Mesendoderm (in vitro differentiated cells): ENCODE data around the gene VOPP1.

Experiments used
- DNase-seq: peaks from one replicate; pipeline ENCODE4 v3.0.0; 2013
- H2AK5ac ChIP-seq: 2 replicates; pipeline ENCODE4 v1.6.1; 2013; ENCODE audit warnings: low read length, inconsistent platforms
- H2BK120ac ChIP-seq: 2 replicates; pipeline ENCODE4 v1.6.1; 2013; ENCODE audit warnings: low read depth, mild to moderate bottlenecking, low read length, moderate library complexity, mixed read lengths
- H2BK15ac ChIP-seq: replicated peaks from 2 replicates; pipeline ENCODE4 v1.6.1; 2013; ENCODE audit warnings: low read depth, mild to moderate bottlenecking, moderate library complexity
- H2BK5ac ChIP-seq: 2 replicates; pipeline ENCODE4 v1.6.1; 2013; ENCODE audit warnings: low read length, inconsistent platforms
- H3K18ac ChIP-seq: 2 replicates; pipeline ENCODE4 v1.6.1; 2013; ENCODE audit warnings: mild to moderate bottlenecking, low read length, mixed read lengths
- H3K23ac ChIP-seq: one replicate; pipeline ENCODE4 v1.6.1; 2013; ENCODE audit warnings: low read length
- H3K27ac ChIP-seq: 2 replicates; pipeline ENCODE4 v1.5.1; 2013; ENCODE audit warnings: low read depth, mild to moderate bottlenecking, inconsistent platforms, low read length, moderate library complexity
- H3K27me3 ChIP-seq: 2 replicates; pipeline ENCODE4 v1.6.1; 2013; ENCODE audit warnings: low read length, control low read depth, mild to moderate bottlenecking, inconsistent platforms; ENCODE audit not compliant: insufficient read depth, poor library complexity
- H3K36me3 ChIP-seq: 2 replicates; pipeline ENCODE4 v1.6.1; 2013; ENCODE audit warnings: low read length, inconsistent platforms; ENCODE audit not compliant: control insufficient read depth, insufficient read depth
- H3K4ac ChIP-seq: one replicate; pipeline ENCODE4 v1.6.1; 2013; ENCODE audit warnings: low read depth, mild to moderate bottlenecking, low read length, moderate library complexity
- H3K4me1 ChIP-seq: 2 replicates; pipeline ENCODE4 v1.6.1; 2013; ENCODE audit warnings: low read depth, low read length, inconsistent platforms; ENCODE audit not compliant: control insufficient read depth
- H3K4me2 ChIP-seq: 2 replicates; pipeline ENCODE4 v1.6.1; 2013; ENCODE audit warnings: low read length
- H3K4me3 ChIP-seq: 2 replicates; pipeline ENCODE4 v1.5.1; 2013; ENCODE audit warnings: mild to moderate bottlenecking, low read length
- H3K56ac ChIP-seq: one replicate; pipeline ENCODE4 v1.6.1; 2013; ENCODE audit warnings: low read length
- H3K79me1 ChIP-seq: 2 replicates; pipeline ENCODE4 v1.6.1; 2013; ENCODE audit warnings: low read length, inconsistent platforms
- H3K79me2 ChIP-seq: 2 replicates; pipeline ENCODE4 v1.6.1; 2013; ENCODE audit warnings: mild to moderate bottlenecking, low read length; ENCODE audit not compliant: control insufficient read depth, insufficient read depth
- H3K9ac ChIP-seq: 2 replicates; pipeline ENCODE4 v1.6.1; 2013; ENCODE audit warnings: low read length, inconsistent platforms
- H4K5ac ChIP-seq: one replicate; pipeline ENCODE4 v1.6.1; 2013; ENCODE audit warnings: low read length
- H4K8ac ChIP-seq: one replicate; pipeline ENCODE4 v1.6.1; 2013; ENCODE audit warnings: low read depth, mild to moderate bottlenecking, control low read depth, low read length, moderate library complexity
- WGBS: extraction: QIAGEN DNeasy Blood & Tissue Kit; methylation state at CpG from one replicate; pipeline ENCODE4 v1.1.7; 2013; ENCODE audit warnings: low lambda C conversion rate, missing lambda C conversion rate; ENCODE audit not compliant: insufficient coverage; ENCODE audit errors: extremely low coverage; 5-methylcytosine and 5-hydroxymethylcytosine counted together

Gene VOPP1

DNA sequence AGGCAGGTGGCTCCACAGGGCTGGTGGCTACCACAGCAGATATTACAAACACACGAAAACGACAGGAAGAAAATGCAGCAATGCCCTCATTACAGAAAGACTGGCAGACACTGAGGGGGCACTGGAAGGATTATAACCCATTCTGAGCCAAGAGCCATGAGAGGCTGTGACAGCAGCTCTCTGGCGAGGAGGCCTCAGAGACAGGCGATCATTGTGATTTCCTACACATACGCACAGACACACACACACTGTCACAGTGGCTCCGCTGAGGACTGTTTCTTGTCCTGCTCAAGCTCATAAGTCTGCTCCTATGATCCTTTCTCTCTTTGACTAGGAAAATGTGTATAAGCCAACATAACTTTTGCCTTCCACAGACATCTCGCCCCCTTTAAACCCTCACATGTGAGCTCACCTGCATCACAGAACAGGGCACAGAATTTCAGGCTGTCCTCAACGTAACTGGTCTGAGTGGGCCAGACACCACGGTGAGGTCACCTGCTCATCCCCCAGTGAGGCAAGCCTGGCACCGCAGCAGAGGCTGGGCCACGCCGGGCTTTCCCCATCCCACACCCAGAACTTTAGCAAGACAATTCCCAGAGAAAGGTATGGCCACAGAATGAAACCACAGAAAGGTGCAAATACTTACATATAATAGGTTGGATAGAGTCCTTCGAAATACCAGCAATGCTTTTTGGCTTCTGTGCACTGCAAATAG, 51.7 kb downstream of the VOPP1 start:
- Histone ChIP-seq H3K79me1 (peaks cover 16% of the 10 kb centered on the region), H3K23ac (no peak overlapping the region), H2BK5ac (no peak overlapping the region), H4K5ac (no peak overlapping the region), H2BK120ac (no peak overlapping the region), H3K27ac (no peak overlapping the region), H3K9ac (no peak overlapping the region), H3K4me1 (no peaks in the 10 kb centered on the region), H3K56ac (no peak overlapping the region), H3K4ac (no peak overlapping the region), H2AK5ac (no peak overlapping the region), H4K8ac (no peak overlapping the region), H3K36me3 (no peaks in the 10 kb centered on the region), H3K27me3 (no peaks in the 10 kb centered on the region), H3K4me2 (no peak overlapping the region), H3K18ac (no peak overlapping the region), H2BK15ac (no peak overlapping the region), H3K79me2 (peaks cover 11% of the 10 kb centered on the region), H3K4me3 (no peak overlapping the region)
- WGBS = no CpG with 5 or more reads among the region's 13 CpGs
- DNase-seq = no peak

DNA sequence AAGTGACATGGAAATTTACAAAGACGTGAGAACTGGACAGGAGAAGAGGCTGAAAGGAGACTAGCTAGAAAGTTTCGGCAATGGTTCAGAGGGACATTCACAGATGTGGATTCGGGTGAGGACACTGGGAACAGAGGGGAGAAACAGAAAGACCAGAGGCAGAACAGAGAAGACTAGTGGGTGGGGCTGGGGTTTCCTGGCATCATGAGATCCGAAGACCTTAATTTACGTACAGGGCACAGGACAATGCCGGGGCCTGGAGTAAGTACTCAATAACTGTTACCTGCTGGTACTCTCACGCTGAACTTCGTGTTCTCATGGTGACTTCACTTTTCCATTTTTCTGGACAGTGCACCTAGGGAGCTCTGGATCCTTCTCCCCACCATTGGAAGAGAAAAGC, 53.5 kb downstream of the VOPP1 start:
- Histone ChIP-seq H3K27ac (no peak overlapping the region), H3K79me2 (peaks cover 3% of the 10 kb centered on the region), H3K23ac (no peak overlapping the region), H3K56ac (no peak overlapping the region), H3K4me2 (no peak overlapping the region), H4K8ac (no peak overlapping the region), H2BK15ac (no peak overlapping the region), H2AK5ac (no peak overlapping the region), H4K5ac (no peak overlapping the region), H2BK120ac (no peak overlapping the region), H3K79me1 (peaks cover 10% of the 10 kb centered on the region), H3K18ac (no peak overlapping the region), H3K9ac (no peak overlapping the region), H3K36me3 (no peaks in the 10 kb centered on the region), H2BK5ac (no peak overlapping the region), H3K4me3 (no peak overlapping the region), H3K27me3 (no peaks in the 10 kb centered on the region), H3K4me1 (no peaks in the 10 kb centered on the region), H3K4ac (no peak overlapping the region)
- no CpG with 5 or more reads among the region's 8 CpGs for WGBS
- DNase-seq = no peak

DNA sequence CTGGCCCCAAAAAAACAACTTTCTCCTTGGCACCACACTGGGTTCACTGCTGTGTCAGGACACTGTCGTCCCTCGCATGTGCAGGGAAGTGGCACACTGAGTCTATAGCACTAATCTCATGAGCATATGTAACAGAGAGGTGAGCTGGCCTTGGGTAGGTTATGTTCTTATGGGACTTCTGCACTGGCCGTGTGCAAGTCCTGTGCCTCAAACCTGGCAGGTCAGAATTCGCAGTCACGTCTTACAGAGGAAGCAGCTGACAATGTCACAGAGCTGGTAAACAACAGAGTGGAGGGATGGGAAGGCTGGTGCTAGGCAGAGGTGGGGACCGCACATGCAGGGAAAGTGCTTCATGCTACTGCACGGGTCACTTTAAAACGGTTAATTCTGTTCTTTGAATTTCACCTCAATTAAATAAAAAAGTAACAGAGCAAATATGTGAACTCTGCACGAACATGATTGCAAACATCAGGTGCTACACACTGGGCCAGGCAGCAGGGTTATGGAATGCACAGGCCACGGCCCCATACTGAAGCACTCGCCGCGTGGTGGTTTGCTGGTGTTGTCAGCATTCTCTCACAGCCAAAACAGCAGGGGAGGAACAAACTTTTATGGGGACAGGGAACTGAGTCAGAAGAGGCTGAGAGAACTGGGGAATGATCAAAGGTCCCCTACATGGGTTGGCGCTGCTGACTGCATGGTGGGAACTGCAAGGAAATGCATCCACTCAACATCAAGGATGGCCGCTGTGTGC, 54.2 kb downstream of the VOPP1 start:
- H3K27me3 ChIP-seq = no peaks in the 10 kb centered on the region
- no peaks in the 10 kb centered on the region for H3K36me3 ChIP-seq
- no peak overlapping the region for H2AK5ac ChIP-seq
- no peak overlapping the region for H3K18ac ChIP-seq
- no peak overlapping the region for H3K23ac ChIP-seq
- no peak overlapping the region for H3K56ac ChIP-seq
- H3K4ac ChIP-seq = no peak overlapping the region
- peaks cover 2% of the 10 kb centered on the region for H3K79me2 ChIP-seq
- no peak overlapping the region for H4K8ac ChIP-seq
- no CpG with 5 or more reads among the region's 15 CpGs for WGBS
- no peak overlapping the region for H4K5ac ChIP-seq
- DNase-seq = no peak
- peaks cover 9% of the 10 kb centered on the region for H3K79me1 ChIP-seq
- H2BK120ac ChIP-seq = no peak overlapping the region
- no peak overlapping the region for H3K27ac ChIP-seq
- no peak overlapping the region for H3K4me2 ChIP-seq
- H2BK5ac ChIP-seq = no peak overlapping the region
- H2BK15ac ChIP-seq = no peak overlapping the region
- H3K9ac ChIP-seq = no peak overlapping the region
- no peaks in the 10 kb centered on the region for H3K4me1 ChIP-seq
- no peak overlapping the region for H3K4me3 ChIP-seq

DNA sequence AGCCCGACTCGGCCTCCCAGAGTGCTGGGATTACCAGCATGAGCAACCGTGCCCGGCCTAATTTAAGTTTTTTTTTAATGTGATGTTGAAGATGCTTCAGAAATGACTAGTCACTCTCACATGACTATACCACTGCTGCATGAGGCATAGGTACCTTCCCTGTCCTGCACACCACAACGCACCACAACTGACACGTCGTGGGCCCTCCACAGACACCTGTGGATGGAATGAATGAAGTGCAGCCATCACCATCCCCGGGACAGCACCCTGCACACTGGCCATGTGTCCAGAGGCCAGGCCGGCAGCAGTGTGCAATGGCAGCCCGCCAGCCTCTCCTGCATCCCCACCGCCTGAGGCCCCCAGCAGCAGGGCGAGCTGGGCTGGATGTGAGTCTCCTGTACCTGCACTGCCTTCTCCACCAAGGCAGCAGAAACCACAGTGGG, 55.1 kb downstream of the VOPP1 start:
- H3K79me1 ChIP-seq = peaks cover 8% of the 10 kb centered on the region
- no peak overlapping the region for H3K4me2 ChIP-seq
- no peak overlapping the region for H3K23ac ChIP-seq
- H3K4me3 ChIP-seq = no peak overlapping the region
- DNase-seq = no peak
- no peak overlapping the region for H2AK5ac ChIP-seq
- no peak overlapping the region for H2BK15ac ChIP-seq
- no CpG with 5 or more reads among the region's 12 CpGs for WGBS
- H3K79me2 ChIP-seq = no peaks in the 10 kb centered on the region
- H3K18ac ChIP-seq = no peak overlapping the region
- H4K8ac ChIP-seq = no peak overlapping the region
- H3K9ac ChIP-seq = no peak overlapping the region
- no peak overlapping the region for H3K27ac ChIP-seq
- no peak overlapping the region for H3K4ac ChIP-seq
- H3K56ac ChIP-seq = no peak overlapping the region
- no peak overlapping the region for H2BK5ac ChIP-seq
- H3K27me3 ChIP-seq = no peaks in the 10 kb centered on the region
- no peaks in the 10 kb centered on the region for H3K36me3 ChIP-seq
- H3K4me1 ChIP-seq = no peaks in the 10 kb centered on the region
- H2BK120ac ChIP-seq = no peak overlapping the region
- no peak overlapping the region for H4K5ac ChIP-seq

DNA sequence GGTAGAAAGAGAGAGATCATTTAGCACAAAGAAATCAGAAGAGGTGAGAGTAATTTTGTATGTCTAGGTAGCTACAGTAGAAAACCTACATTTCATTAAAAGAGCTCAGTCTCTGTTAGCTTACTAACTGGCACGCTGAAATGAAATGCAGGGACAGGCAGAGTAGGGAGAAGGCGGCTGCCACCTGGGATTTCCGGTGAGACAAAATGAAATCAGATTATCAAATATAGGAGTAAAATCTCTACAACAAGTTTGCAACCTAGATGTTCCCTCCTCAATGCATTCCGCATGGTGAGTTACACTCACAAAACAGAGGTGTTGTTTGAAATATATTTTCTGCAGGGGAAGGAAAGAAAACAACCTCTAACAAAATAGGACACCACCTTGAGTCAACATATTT, 55.9 kb downstream of the VOPP1 start:
- no peaks in the 10 kb centered on the region for H3K79me2 ChIP-seq
- H3K27ac ChIP-seq = no peak overlapping the region
- H4K5ac ChIP-seq = no peak overlapping the region
- H3K4me3 ChIP-seq = no peak overlapping the region
- no peak overlapping the region for H2BK120ac ChIP-seq
- no peak overlapping the region for H3K23ac ChIP-seq
- H3K4me2 ChIP-seq = no peak overlapping the region
- H3K18ac ChIP-seq = no peak overlapping the region
- DNase-seq = no peak
- no peak overlapping the region for H3K56ac ChIP-seq
- H3K9ac ChIP-seq = no peak overlapping the region
- peaks cover 5% of the 10 kb centered on the region for H3K79me1 ChIP-seq
- no peak overlapping the region for H2AK5ac ChIP-seq
- no peaks in the 10 kb centered on the region for H3K27me3 ChIP-seq
- no peak overlapping the region for H4K8ac ChIP-seq
- H3K4ac ChIP-seq = no peak overlapping the region
- H3K36me3 ChIP-seq = no peaks in the 10 kb centered on the region
- H3K4me1 ChIP-seq = no peaks in the 10 kb centered on the region
- no CpG with 5 or more reads among the region's 4 CpGs for WGBS
- no peak overlapping the region for H2BK15ac ChIP-seq
- no peak overlapping the region for H2BK5ac ChIP-seq
